HEK293 (cell line): ENCODE measurements around the gene AIF1.

Experiments
- CTCF ChIA-PET: fragments of 350-600 bp; formaldehyde crosslinking; extraction: SDS; loops from one replicate; lab custom pipeline; 2021; ENCODE audit warnings: antibody characterized with exemption; lab: Yijun Ruan, JAX
- POLR2A ChIA-PET: fragments of 300-600 bp; formaldehyde crosslinking; extraction: SDS; loops from one replicate; lab custom pipeline; 2020; ENCODE audit warnings: antibody characterized with exemption, inconsistent platforms; lab: Yijun Ruan, JAX
- H3K27ac ChIP-seq: fragments of 200-500 bp; sonication (Bioruptor generic); 2 replicates; pipeline ENCODE4 v1.5.1; 2014; ENCODE audit warnings: low read depth, low read length, control low read depth, inconsistent platforms; ENCODE audit errors: extremely low read depth
- H3K36me3 ChIP-seq, 2 experiments: fragments of 200-500 bp in 1 of 2; sonication (Bioruptor generic) in 1 of 2; 1 replicate in 1 of 2; 2 replicates in 1 of 2; pipeline ENCODE4 v1.5.1; 2014 to 2017; ENCODE audit warnings: inconsistent platforms in 2 of 2, low read length in 2 of 2; ENCODE audit not compliant: control insufficient read depth in 2 of 2, insufficient read depth in 1 of 2
- H3K4me1 ChIP-seq: fragments of 200-500 bp; sonication (Bioruptor generic); 2 replicates; pipeline ENCODE4 v1.5.1; 2014; ENCODE audit warnings: mild to moderate bottlenecking, low read length, inconsistent platforms; ENCODE audit not compliant: control insufficient read depth, insufficient read depth
- H3K4me3 ChIP-seq: 2 replicates; pipeline ENCODE4 v1.5.1; 2011; ENCODE audit warnings: low read depth, mild to moderate bottlenecking, control low read depth, low read length, moderate library complexity
- H3K9me3 ChIP-seq: fragments of 200-500 bp; sonication (Bioruptor generic); 2 replicates; pipeline ENCODE4 v1.5.1; 2014; ENCODE audit warnings: low read depth, low read length, inconsistent platforms; ENCODE audit not compliant: control insufficient read depth, insufficient read depth
- HOXC10 ChIP-seq: sonication (generic); formaldehyde crosslinking; IDR thresholded peaks from 2 replicates; pipeline ENCODE4 v1.8.1; 2023; ENCODE audit warnings: mild to moderate bottlenecking, missing genetic modification reagents
- HOXD13 ChIP-seq: sonication (generic); formaldehyde crosslinking; IDR thresholded peaks from 2 replicates; pipeline ENCODE4 v1.8.0; 2022; ENCODE audit warnings: missing genetic modification reagents, borderline replicate concordance
- KLF16 ChIP-seq: fragments of 450-650 bp; formaldehyde crosslinking; IDR thresholded peaks from 2 replicates; pipeline ENCODE4 v1.5.1; 2017; ENCODE audit warnings: missing biosample characterization, missing genetic modification characterization
- SP2 ChIP-seq: fragments of 450-650 bp; formaldehyde crosslinking; IDR thresholded peaks from 2 replicates; pipeline ENCODE4 v1.5.1; 2016; ENCODE audit warnings: missing biosample characterization, missing genetic modification characterization
- ZNF114 ChIP-seq: fragments of 450-650 bp; formaldehyde crosslinking; IDR thresholded peaks from 2 replicates; pipeline ENCODE4 v1.5.0; 2017; ENCODE audit warnings: missing biosample characterization, missing genetic modification characterization
- ZNF19 ChIP-seq: fragments of 450-650 bp; formaldehyde crosslinking; IDR thresholded peaks from 2 replicates; pipeline ENCODE4; 2016; ENCODE audit warnings: missing biosample characterization, missing genetic modification characterization, low read depth
- ZNF202 ChIP-seq: fragments of 450-650 bp; formaldehyde crosslinking; IDR thresholded peaks from 2 replicates; pipeline ENCODE4 v1.5.1; 2016; ENCODE audit warnings: missing biosample characterization, missing genetic modification characterization, borderline replicate concordance
- ZNF24 ChIP-seq: fragments of 450-650 bp; formaldehyde crosslinking; IDR thresholded peaks from 2 replicates; pipeline ENCODE4 v1.5.1; 2016; ENCODE audit warnings: missing biosample characterization, missing genetic modification characterization
- ZNF514 ChIP-seq: fragments of 450-650 bp; formaldehyde crosslinking; IDR thresholded peaks from 2 replicates; pipeline ENCODE4 v1.5.1; 2016; ENCODE audit warnings: missing biosample characterization, missing genetic modification characterization
- ZNF585B ChIP-seq: fragments of 450-650 bp; formaldehyde crosslinking; IDR thresholded peaks from 2 replicates; pipeline ENCODE4 v1.5.1; 2016; ENCODE audit warnings: missing biosample characterization, missing genetic modification characterization
- ZNF626 ChIP-seq: fragments of 450-650 bp; sonication (Bioruptor Pico); formaldehyde crosslinking; IDR thresholded peaks from 2 replicates; pipeline ENCODE4 v1.5.1; 2018; ENCODE audit warnings: missing biosample characterization, missing genetic modification characterization, inconsistent platforms
- ZNF629 ChIP-seq: fragments of 450-650 bp; formaldehyde crosslinking; IDR thresholded peaks from 2 replicates; pipeline ENCODE4 v1.5.1; 2017; ENCODE audit warnings: missing biosample characterization, missing genetic modification characterization
- ZNF707 ChIP-seq: fragments of 450-650 bp; formaldehyde crosslinking; IDR thresholded peaks from 2 replicates; pipeline ENCODE4 v1.5.1; 2016; ENCODE audit warnings: missing biosample characterization, missing genetic modification characterization
- ZNF837 ChIP-seq: fragments of 450-650 bp; formaldehyde crosslinking; IDR thresholded peaks from 2 replicates; pipeline ENCODE4 v1.5.1; 2016; ENCODE audit warnings: missing biosample characterization, missing genetic modification characterization
- TF ChIP-seq, protein P1 (sequence below): fragments of 450-650 bp; formaldehyde crosslinking; IDR thresholded peaks from 2 replicates; pipeline ENCODE4 v1.5.1; 2016; ENCODE audit warnings: missing biosample characterization, missing genetic modification characterization
- TF ChIP-seq, protein P2 (sequence below): fragments of 450-650 bp; formaldehyde crosslinking; IDR thresholded peaks from 2 replicates; pipeline ENCODE4 v1.5.0; 2017; ENCODE audit warnings: missing biosample characterization, missing genetic modification characterization, borderline replicate concordance
- TF ChIP-seq, protein P3 (sequence below): fragments of 450-650 bp; IDR thresholded peaks from 2 replicates; pipeline ENCODE4 v1.5.1; 2018; ENCODE audit warnings: missing biosample characterization, missing genetic modification characterization
- TF ChIP-seq, protein P4 (sequence below): fragments of 450-650 bp; formaldehyde crosslinking; IDR thresholded peaks from 2 replicates; pipeline ENCODE4 v1.5.1; 2016; ENCODE audit warnings: missing biosample characterization, missing genetic modification characterization
- TF ChIP-seq, protein P5 (sequence below): fragments of 450-650 bp; formaldehyde crosslinking; IDR thresholded peaks from 2 replicates; pipeline ENCODE4 v1.5.1; 2016; ENCODE audit warnings: missing biosample characterization, missing genetic modification characterization

AIF1 gene

DNA sequence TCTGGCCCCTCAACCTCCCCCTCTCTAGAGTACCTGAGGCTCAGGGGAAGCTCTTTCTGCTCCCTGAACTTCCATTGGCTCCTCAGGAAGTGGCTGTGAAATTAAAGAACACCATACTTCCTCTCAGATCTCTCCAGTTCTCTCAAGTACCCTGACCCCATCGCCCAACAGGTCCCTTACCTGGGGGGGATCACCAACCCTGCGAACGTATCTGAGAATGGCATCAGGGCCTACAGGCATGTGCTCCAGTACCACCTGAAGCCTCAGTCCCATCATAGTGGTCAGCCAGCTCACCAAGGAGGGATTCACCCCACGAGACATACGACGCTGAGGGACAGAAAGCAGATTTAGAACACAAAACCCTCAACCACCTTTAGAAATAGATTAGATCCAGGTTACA lies 25.6 kb downstream of the AIF1 start:
- Histone ChIP-seq H3K4me1 (no peaks in the 10 kb centered on the region), H3K36me3 (peaks cover 43 to 94% of the 10 kb centered on the region in 2 experiments), H3K4me3 (no peak overlapping the region), H3K9me3 (no peaks in the 10 kb centered on the region), H3K27ac (no peak overlapping the region)
- TF ChIP-seq KLF16 (no peak), ZNF629 (tag by site-specific recombination) (no peak)
- TF ChIP-seq, protein P1, sequence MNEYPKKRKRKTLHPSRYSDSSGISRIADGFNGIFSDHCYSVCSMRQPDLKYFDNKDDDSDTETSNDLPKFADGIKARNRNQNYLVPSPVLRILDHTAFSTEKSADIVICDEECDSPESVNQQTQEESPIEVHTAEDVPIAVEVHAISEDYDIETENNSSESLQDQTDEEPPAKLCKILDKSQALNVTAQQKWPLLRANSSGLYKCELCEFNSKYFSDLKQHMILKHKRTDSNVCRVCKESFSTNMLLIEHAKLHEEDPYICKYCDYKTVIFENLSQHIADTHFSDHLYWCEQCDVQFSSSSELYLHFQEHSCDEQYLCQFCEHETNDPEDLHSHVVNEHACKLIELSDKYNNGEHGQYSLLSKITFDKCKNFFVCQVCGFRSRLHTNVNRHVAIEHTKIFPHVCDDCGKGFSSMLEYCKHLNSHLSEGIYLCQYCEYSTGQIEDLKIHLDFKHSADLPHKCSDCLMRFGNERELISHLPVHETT (tag by site-specific recombination) = no peak
- TF ChIP-seq, protein P2, sequence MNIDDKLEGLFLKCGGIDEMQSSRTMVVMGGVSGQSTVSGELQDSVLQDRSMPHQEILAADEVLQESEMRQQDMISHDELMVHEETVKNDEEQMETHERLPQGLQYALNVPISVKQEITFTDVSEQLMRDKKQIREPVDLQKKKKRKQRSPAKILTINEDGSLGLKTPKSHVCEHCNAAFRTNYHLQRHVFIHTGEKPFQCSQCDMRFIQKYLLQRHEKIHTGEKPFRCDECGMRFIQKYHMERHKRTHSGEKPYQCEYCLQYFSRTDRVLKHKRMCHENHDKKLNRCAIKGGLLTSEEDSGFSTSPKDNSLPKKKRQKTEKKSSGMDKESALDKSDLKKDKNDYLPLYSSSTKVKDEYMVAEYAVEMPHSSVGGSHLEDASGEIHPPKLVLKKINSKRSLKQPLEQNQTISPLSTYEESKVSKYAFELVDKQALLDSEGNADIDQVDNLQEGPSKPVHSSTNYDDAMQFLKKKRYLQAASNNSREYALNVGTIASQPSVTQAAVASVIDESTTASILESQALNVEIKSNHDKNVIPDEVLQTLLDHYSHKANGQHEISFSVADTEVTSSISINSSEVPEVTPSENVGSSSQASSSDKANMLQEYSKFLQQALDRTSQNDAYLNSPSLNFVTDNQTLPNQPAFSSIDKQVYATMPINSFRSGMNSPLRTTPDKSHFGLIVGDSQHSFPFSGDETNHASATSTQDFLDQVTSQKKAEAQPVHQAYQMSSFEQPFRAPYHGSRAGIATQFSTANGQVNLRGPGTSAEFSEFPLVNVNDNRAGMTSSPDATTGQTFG (tag by site-specific recombination) = no peak
- ChIA-PET CTCF (no interaction called here), POLR2A (interaction anchor here (2.9 to 11.0 kb wide), 3 partner anchors 11 to 17 kb away, joined by 11 to 123 read pairs (median 76); partner anchors contain the start of gene BAG6)

DNA sequence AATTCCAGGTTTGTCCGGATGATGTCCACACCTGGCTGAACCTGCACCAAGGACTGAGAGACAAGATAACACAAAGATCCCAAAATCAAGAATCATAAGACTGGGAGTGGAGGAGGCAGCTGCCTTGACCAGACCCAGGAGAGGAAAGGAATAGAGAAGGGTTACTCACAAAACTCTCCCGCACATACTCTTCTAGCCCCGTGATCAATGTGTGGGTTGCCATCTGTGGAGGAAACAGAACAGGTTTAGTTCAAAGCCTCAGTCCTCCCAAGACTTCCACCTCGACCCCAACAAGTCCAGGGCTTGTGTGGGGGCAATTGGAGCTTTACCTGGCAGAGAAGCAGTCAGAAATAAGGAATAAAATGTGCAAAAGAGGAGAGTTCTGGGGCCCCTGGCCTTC lies 26.3 kb downstream of the AIF1 start:
- no peaks in the 10 kb centered on the region for H3K9me3 ChIP-seq
- ChIA-PET POLR2A (interaction anchor here (11.0 kb wide), 1 partner anchor 15 kb away, joined by 123 read pairs; no protein-coding TSS in a partner anchor), CTCF (no interaction called here)
- TF ChIP-seq ZNF114 (tag by site-specific recombination) = no peak
- TF ChIP-seq ZNF24 (tag by site-specific recombination) = no peak
- no peak for TF ChIP-seq HOXD13
- peaks cover 45 to 94% of the 10 kb centered on the region in 2 experiments for H3K36me3 ChIP-seq
- no peak overlapping the region for H3K27ac ChIP-seq
- no peaks in the 10 kb centered on the region for H3K4me1 ChIP-seq
- H3K4me3 ChIP-seq = no peak overlapping the region

DNA sequence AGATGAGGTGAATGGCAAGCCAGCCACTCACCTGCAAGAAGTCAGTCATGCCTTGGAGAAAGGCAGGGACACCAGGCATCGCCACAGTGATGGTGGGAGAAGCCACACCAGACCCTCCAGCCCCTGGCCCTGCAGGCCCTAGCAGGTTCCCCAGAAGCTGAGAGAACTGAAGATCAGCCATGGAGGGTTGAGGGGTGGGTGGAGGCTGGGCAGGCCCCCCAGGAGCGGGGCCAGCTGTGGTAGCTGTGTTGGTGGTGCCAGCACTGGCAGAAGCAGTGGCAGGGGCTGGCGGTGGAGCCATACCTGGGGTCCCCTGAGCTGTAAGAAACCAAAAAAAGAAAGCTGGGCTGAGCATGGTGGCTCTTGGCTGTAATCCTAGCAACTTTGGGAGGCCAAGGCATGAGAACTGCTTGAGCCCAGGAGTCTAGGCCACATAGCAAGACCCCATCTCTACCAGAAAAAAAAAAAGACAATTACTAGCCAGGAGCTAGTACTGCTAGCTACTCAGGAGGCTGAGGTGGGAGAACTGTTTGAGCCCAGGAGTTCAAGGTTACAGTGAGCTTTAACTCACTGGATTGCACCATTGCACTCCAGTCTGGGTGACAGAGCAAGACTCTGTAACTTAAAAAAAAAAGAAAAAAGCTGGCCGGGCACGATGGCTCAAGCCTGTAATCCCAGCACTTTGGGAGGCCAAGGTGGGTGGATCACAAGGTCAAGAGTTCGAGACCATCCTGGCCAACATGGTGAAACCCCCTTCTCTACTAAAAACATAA lies 27.9 kb downstream of the AIF1 start:
- CTCF ChIA-PET = interaction anchor here (0.6 kb wide), 1 partner anchor 21 kb away, joined by 4 read pairs; no protein-coding TSS in a partner anchor
- TF ChIP-seq HOXC10 (CRISPR knock-in tag) = no peak
- TF ChIP-seq ZNF707 (tag by site-specific recombination) = no peak
- TF ChIP-seq, protein P3, sequence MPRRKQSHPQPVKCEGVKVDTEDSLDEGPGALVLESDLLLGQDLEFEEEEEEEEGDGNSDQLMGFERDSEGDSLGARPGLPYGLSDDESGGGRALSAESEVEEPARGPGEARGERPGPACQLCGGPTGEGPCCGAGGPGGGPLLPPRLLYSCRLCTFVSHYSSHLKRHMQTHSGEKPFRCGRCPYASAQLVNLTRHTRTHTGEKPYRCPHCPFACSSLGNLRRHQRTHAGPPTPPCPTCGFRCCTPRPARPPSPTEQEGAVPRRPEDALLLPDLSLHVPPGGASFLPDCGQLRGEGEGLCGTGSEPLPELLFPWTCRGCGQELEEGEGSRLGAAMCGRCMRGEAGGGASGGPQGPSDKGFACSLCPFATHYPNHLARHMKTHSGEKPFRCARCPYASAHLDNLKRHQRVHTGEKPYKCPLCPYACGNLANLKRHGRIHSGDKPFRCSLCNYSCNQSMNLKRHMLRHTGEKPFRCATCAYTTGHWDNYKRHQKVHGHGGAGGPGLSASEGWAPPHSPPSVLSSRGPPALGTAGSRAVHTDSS (tag by site-specific recombination) = no peak
- no peak for TF ChIP-seq ZNF626 (tag by site-specific recombination)
- TF ChIP-seq, protein P4, sequence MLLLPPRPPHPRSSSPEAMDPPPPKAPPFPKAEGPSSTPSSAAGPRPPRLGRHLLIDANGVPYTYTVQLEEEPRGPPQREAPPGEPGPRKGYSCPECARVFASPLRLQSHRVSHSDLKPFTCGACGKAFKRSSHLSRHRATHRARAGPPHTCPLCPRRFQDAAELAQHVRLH (tag by site-specific recombination) = no peak
- no peak for TF ChIP-seq SP2 (tag by site-specific recombination)
- no peak for TF ChIP-seq ZNF19 (tag by site-specific recombination)
- TF ChIP-seq, protein P5, sequence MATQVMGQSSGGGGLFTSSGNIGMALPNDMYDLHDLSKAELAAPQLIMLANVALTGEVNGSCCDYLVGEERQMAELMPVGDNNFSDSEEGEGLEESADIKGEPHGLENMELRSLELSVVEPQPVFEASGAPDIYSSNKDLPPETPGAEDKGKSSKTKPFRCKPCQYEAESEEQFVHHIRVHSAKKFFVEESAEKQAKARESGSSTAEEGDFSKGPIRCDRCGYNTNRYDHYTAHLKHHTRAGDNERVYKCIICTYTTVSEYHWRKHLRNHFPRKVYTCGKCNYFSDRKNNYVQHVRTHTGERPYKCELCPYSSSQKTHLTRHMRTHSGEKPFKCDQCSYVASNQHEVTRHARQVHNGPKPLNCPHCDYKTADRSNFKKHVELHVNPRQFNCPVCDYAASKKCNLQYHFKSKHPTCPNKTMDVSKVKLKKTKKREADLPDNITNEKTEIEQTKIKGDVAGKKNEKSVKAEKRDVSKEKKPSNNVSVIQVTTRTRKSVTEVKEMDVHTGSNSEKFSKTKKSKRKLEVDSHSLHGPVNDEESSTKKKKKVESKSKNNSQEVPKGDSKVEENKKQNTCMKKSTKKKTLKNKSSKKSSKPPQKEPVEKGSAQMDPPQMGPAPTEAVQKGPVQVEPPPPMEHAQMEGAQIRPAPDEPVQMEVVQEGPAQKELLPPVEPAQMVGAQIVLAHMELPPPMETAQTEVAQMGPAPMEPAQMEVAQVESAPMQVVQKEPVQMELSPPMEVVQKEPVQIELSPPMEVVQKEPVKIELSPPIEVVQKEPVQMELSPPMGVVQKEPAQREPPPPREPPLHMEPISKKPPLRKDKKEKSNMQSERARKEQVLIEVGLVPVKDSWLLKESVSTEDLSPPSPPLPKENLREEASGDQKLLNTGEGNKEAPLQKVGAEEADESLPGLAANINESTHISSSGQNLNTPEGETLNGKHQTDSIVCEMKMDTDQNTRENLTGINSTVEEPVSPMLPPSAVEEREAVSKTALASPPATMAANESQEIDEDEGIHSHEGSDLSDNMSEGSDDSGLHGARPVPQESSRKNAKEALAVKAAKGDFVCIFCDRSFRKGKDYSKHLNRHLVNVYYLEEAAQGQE = no peak
- no peak for TF ChIP-seq ZNF585B (tag by site-specific recombination)
- TF ChIP-seq ZNF514 (tag by site-specific recombination) = no peak
- no peak for TF ChIP-seq ZNF837 (tag by site-specific recombination)
- TF ChIP-seq ZNF202 (tag by site-specific recombination) = no peak
- Histone ChIP-seq H3K27ac (no peak overlapping the region), H3K9me3 (no peaks in the 10 kb centered on the region), H3K36me3 (peaks cover 53 to 92% of the 10 kb centered on the region in 2 experiments), H3K4me3 (no peak overlapping the region), H3K4me1 (no peaks in the 10 kb centered on the region)
- POLR2A ChIA-PET = interaction anchor here (0.7 to 3.5 kb wide), 5 partner anchors 10 to 185 kb away, joined by 3 to 20 read pairs (median 6); partner anchors contain the start of genes BAG6, C6orf47 and HSPA1B
